Esophagus muscularis mucosa (tissue), 4 donors: ENCODE measurements around the gene DAW1. TPM values are rescaled to one million over a fixed set of nuclear protein-coding genes. Genes with fewer than 3 reads are reported as not detected.

Experiments used
- DNase-seq: peaks from one replicate; pipeline ENCODE4 v3.0.0-alpha.2; 2017; ENCODE audit errors: extremely low spot score
- H3K27ac ChIP-seq, 4 donors: fragments of 200-600 bp; sonication (generic); replicated peaks in 1 of 4; 1 replicate in 3 of 4; 2 replicates in 1 of 4; pipeline ENCODE4 v1.5.1; 2016 to 2019; ENCODE audit warnings: mild to moderate bottlenecking in 1 of 4
- H3K27me3 ChIP-seq, 4 donors: fragments of 200-600 bp; sonication (generic); one replicate each; pipeline versions ENCODE4 v1.5.1 to v1.6.0; 2016 to 2019
- H3K36me3 ChIP-seq, 4 donors: fragments of 200-600 bp; sonication (generic); one replicate each; pipeline ENCODE4 v1.5.1; 2016 to 2019
- H3K4me1 ChIP-seq, 4 donors: fragments of 200-600 bp; sonication (generic); one replicate each; pipeline ENCODE4 v1.5.1; 2016 to 2019
- H3K4me3 ChIP-seq, 4 donors: fragments of 200-600 bp; sonication (generic); 1 replicate in 2 of 4; 2 replicates in 2 of 4; pipeline ENCODE4 v1.5.1; 2016 to 2019; ENCODE audit warnings: mild to moderate bottlenecking in 4 of 4, moderate library complexity in 1 of 4
- H3K9me3 ChIP-seq, 4 donors: fragments of 200-600 bp; sonication (generic); 1 replicate in 3 of 4; 2 replicates in 1 of 4; pipeline ENCODE4 v1.5.1; 2016 to 2019
- CTCF ChIP-seq, 3 experiments: fragments of 200-600 bp in 2 of 3; fragments of 450-650 bp in 1 of 3; sonication (generic) in 2 of 3; IDR thresholded peaks; one replicate each; pipeline ENCODE4 v1.5.1; 2017 to 2019; ENCODE audit warnings: antibody characterized with exemption in 3 of 3, mild to moderate bottlenecking in 2 of 3, moderate library complexity in 1 of 3
- EP300 ChIP-seq: sonication (generic); formaldehyde crosslinking; IDR thresholded peaks from one replicate; pipeline ENCODE4 v1.6.1; 2017; ENCODE audit warnings: antibody characterized with exemption
- POLR2A ChIP-seq: fragments of 450-650 bp; IDR thresholded peaks from one replicate; pipeline ENCODE4 v1.6.1; 2017; ENCODE audit warnings: antibody characterized with exemption, moderate library complexity, mild to moderate bottlenecking, low read depth
- POLR2AphosphoS5 ChIP-seq, 2 donors: sonication (generic); formaldehyde crosslinking; IDR thresholded peaks; one replicate each; pipeline ENCODE4 v1.6.1; 2017; ENCODE audit warnings: antibody characterized with exemption in 2 of 2
- WGBS: methylation state at CpG from one replicate; pipeline ENCODE4 v1.1.5; 2018; 5-methylcytosine and 5-hydroxymethylcytosine counted together
- intact Hi-C: fragments of 100-400 bp; cut with DNase I; formaldehyde crosslinking; loops from one replicate; pipeline ENCODE4 v1.15.1; 2023
- total RNA-seq, 4 donors: library from RNA; depleted of rRNA; stranded (reverse); fragments of >200 nt; gene quantifications; one replicate each; pipeline versions ENCODE4 v1.1.0 to v1.2.1, GENCODE V29; 2016

The DAW1 gene
- total RNA-seq, 4 donors from 2014 or later = 0.26 to 0.33 TPM; not detected in 2

- Histone ChIP-seq H3K27me3 (no peaks in the 10 kb centered on the region), H3K9me3 (no peaks in the 10 kb centered on the region), H3K4me3 (no peak overlapping the region), H3K4me1 (peaks cover 0 to 14% (median 6%) of the 10 kb centered on the region in 4 donors), H3K27ac (no peak overlapping the region), H3K36me3 (no peaks in the 10 kb centered on the region)
- DNase-seq = no peak
- intact Hi-C loops = no loop called here
- TF ChIP-seq POLR2AphosphoS5 (IDR thresholded peaks at IDR 0.05) = no peak
- TF ChIP-seq POLR2A = no peak
- TF ChIP-seq CTCF (IDR thresholded peaks at IDR 0.05) = no peak
- no peak for TF ChIP-seq EP300
- WGBS = 90% methylated on average over 2 of the region's 2 CpGs
Measured at GRCh38 chr2:227856697-227857096, 14.7 kb upstream of the DAW1 start.

GRCh38 chr2:227860221-227860641, 11.2 kb upstream of the DAW1 start:
- WGBS = 81% methylated on average over 5 of the region's 6 CpGs
- Histone ChIP-seq H3K27me3 (no peaks in the 10 kb centered on the region), H3K27ac (no peak overlapping the region), H3K4me1 (peaks cover 0 to 23% (median 8%) of the 10 kb centered on the region in 4 donors), H3K36me3 (no peaks in the 10 kb centered on the region), H3K9me3 (no peaks in the 10 kb centered on the region), H3K4me3 (no peak overlapping the region)
- intact Hi-C loops = loop anchor here (10.0 kb wide), 1 partner anchor 195 kb away; the partner anchor contains the start of gene SCYGR5
- no peak for DNase-seq
- TF ChIP-seq EP300 (no peak), POLR2AphosphoS5 (IDR thresholded peaks at IDR 0.05) (no peak), POLR2A (no peak), CTCF (IDR thresholded peaks at IDR 0.05) (no peak)

GRCh38 chr2:227861011-227861410, 10.4 kb upstream of the DAW1 start:
- Histone ChIP-seq H3K9me3 (no peaks in the 10 kb centered on the region), H3K27me3 (no peaks in the 10 kb centered on the region), H3K4me1 (peaks cover 0 to 23% (median 8%) of the 10 kb centered on the region in 4 donors), H3K4me3 (no peak overlapping the region), H3K27ac (peak overlapping the region in 1 of 4 donors; percentile 20), H3K36me3 (no peaks in the 10 kb centered on the region)
- DNase-seq = no peak
- 23% methylated on average over 2 of the region's 2 CpGs for WGBS
- TF ChIP-seq POLR2A (no peak), POLR2AphosphoS5 (IDR thresholded peaks at IDR 0.05) (no peak), CTCF (IDR thresholded peaks at IDR 0.05) (no peak), EP300 (no peak)
- intact Hi-C loops = loop anchor here (10.0 kb wide), 1 partner anchor 196 kb away; the partner anchor contains the start of gene SCYGR5

- DNase-seq = no peak
- no peaks in the 10 kb centered on the region for H3K27me3 ChIP-seq
- TF ChIP-seq CTCF (IDR thresholded peaks at IDR 0.05) = peak in 2 of 3 experiments; percentile 12 to 45
- TF ChIP-seq EP300 = no peak
- peaks cover 0 to 23% (median 8%) of the 10 kb centered on the region in 4 donors for H3K4me1 ChIP-seq
- H3K27ac ChIP-seq = no peak overlapping the region
- H3K36me3 ChIP-seq = no peaks in the 10 kb centered on the region
- intact Hi-C loops = loop anchor here (10.0 kb wide), 1 partner anchor 197 kb away; the partner anchor contains the start of gene SCYGR5
- no peak overlapping the region for H3K4me3 ChIP-seq
- 53% methylated on average over 8 of the region's 8 CpGs for WGBS
- no peaks in the 10 kb centered on the region for H3K9me3 ChIP-seq
Measured at GRCh38 chr2:227862227-227862740, 9.1 kb upstream of the DAW1 start.
